MCF 10A (cell line): ENCODE measurements around the gene ACYP2. TPM values are rescaled to one million over a fixed set of nuclear protein-coding genes. Genes with fewer than 3 reads are reported as not detected.

Source experiments
- BruUV-seq: library from RNA; stranded (reverse); fragments of 400-500 nt; replicated peaks from 2 replicates; lab custom pipeline; 2021; lab: Mats Ljungman, UMichigan
- CTCF ChIA-PET: fragments of 300-600 bp; sonication (Branson Sonifier 250); formaldehyde crosslinking; extraction: SDS; loops from one replicate; lab custom pipeline; 2021; ENCODE audit warnings: antibody characterized with exemption, inconsistent platforms; lab: Yijun Ruan, JAX
- POLR2A ChIA-PET: fragments of 300-600, 350-650 bp; sonication (Branson Sonifier 250); formaldehyde crosslinking; extraction: SDS; loops from one replicate; lab custom pipeline; 2020; ENCODE audit warnings: antibody characterized with exemption, inconsistent platforms; lab: Yijun Ruan, JAX
- DNase-seq: peaks from one replicate; pipeline ENCODE4 v3.0.0-alpha.2; 2018; ENCODE audit not compliant: unreplicated experiment
- H3K27ac Mint-ChIP-seq: one replicate; pipeline ENCODE4 v1.8.0; 2022; ENCODE audit warnings: mild to moderate bottlenecking, low read depth, mixed read lengths; ENCODE audit not compliant: unreplicated experiment
- H3K27me3 Mint-ChIP-seq: one replicate; pipeline ENCODE4 v1.8.0; 2022; ENCODE audit warnings: mixed read lengths; ENCODE audit not compliant: insufficient read depth, unreplicated experiment
- H3K36me3 Mint-ChIP-seq: one replicate; pipeline ENCODE4 v1.8.0; 2022; ENCODE audit warnings: mild to moderate bottlenecking, moderate library complexity, mixed read lengths; ENCODE audit not compliant: insufficient read depth, unreplicated experiment
- H3K4me1 Mint-ChIP-seq: one replicate; pipeline ENCODE4 v1.8.0; 2022; ENCODE audit warnings: mixed read lengths; ENCODE audit not compliant: insufficient read depth, unreplicated experiment
- H3K4me3 Mint-ChIP-seq: one replicate; pipeline ENCODE4 v1.8.0; 2022; ENCODE audit warnings: mild to moderate bottlenecking, moderate library complexity, mixed read lengths; ENCODE audit not compliant: unreplicated experiment
- H3K9me3 Mint-ChIP-seq: one replicate; pipeline ENCODE4 v1.8.0; 2022; ENCODE audit warnings: mixed read lengths; ENCODE audit not compliant: unreplicated experiment
- intact Hi-C: fragments of 100-400 bp; cut with micrococcal nuclease; formaldehyde crosslinking; loops from 2 replicates; pipeline ENCODE4 v1.14.1; 2022
- total RNA-seq: library from RNA; stranded (reverse); gene quantifications from 2 replicates; pipeline ENCODE4 v1.2.3, GENCODE V29; 2022
- TF ChIP-seq, protein P1 (sequence below): fragments of 200-600 bp; IDR thresholded peaks from one replicate; pipeline ENCODE4 v1.8.0; 2022; ENCODE audit warnings: antibody characterized with exemption, mild to moderate bottlenecking; ENCODE audit not compliant: unreplicated experiment

ACYP2 gene
- total RNA-seq, 1 experiment from 2014 or later = 14.3 TPM

DNA sequence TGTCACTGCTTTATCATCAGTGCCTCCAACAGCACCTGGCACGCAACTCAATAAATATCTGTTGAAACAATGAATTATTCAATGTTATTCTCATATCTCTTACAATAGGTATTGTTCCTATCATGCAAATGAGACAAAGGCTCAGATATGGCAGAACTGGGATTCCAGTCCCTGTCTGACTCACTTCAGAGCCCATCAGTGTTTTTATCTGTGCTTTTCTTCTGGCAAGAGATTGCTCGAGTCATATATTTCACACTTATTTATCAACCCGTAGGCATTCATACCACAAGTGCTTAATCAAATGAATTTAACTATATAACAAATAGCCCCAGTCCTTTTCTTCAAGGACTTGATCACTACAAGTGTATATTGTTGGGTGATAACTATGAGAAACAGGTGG is 217.0 kb downstream of the ACYP2 start:
- no TSS peak for BruUV-seq
- no peaks in the 10 kb centered on the region for H3K36me3 Mint-ChIP-seq
- CTCF ChIA-PET = no interaction called here
- H3K4me3 Mint-ChIP-seq = no peak overlapping the region
- no peaks in the 10 kb centered on the region for H3K27me3 Mint-ChIP-seq
- no peak overlapping the region for H3K27ac Mint-ChIP-seq
- H3K4me1 Mint-ChIP-seq = peaks cover 13% of the 10 kb centered on the region
- TF ChIP-seq, protein P1, sequence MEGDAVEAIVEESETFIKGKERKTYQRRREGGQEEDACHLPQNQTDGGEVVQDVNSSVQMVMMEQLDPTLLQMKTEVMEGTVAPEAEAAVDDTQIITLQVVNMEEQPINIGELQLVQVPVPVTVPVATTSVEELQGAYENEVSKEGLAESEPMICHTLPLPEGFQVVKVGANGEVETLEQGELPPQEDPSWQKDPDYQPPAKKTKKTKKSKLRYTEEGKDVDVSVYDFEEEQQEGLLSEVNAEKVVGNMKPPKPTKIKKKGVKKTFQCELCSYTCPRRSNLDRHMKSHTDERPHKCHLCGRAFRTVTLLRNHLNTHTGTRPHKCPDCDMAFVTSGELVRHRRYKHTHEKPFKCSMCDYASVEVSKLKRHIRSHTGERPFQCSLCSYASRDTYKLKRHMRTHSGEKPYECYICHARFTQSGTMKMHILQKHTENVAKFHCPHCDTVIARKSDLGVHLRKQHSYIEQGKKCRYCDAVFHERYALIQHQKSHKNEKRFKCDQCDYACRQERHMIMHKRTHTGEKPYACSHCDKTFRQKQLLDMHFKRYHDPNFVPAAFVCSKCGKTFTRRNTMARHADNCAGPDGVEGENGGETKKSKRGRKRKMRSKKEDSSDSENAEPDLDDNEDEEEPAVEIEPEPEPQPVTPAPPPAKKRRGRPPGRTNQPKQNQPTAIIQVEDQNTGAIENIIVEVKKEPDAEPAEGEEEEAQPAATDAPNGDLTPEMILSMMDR = no peak
- H3K9me3 Mint-ChIP-seq = no peaks in the 10 kb centered on the region
- POLR2A ChIA-PET = interaction anchor here (1.0 kb wide), 1 partner anchor 12 kb away, joined by 4 read pairs; no protein-coding TSS in a partner anchor
- intact Hi-C loops = loop anchor here (10.0 kb wide), 1 partner anchor 218 kb away; the partner anchor contains the start of gene ACYP2
- DNase-seq = no peak

GRCh38 chr2:54336136-54336976 is 220.9 kb downstream of the ACYP2 start:
- H3K36me3 Mint-ChIP-seq = no peaks in the 10 kb centered on the region
- no peaks in the 10 kb centered on the region for H3K27me3 Mint-ChIP-seq
- DNase-seq = no peak
- H3K4me3 Mint-ChIP-seq = no peak overlapping the region
- ChIA-PET CTCF (interaction anchor here (0.6 kb wide), 3 partner anchors 14 to 41 kb away, joined by 3 read pairs; no protein-coding TSS in a partner anchor), POLR2A (interaction anchor here (1.5 kb wide), 1 partner anchor 386 kb away, joined by 4 read pairs; no protein-coding TSS in a partner anchor)
- no peak overlapping the region for H3K27ac Mint-ChIP-seq
- TF ChIP-seq, protein P1 = no peak
- H3K4me1 Mint-ChIP-seq = peaks cover 2% of the 10 kb centered on the region
- H3K9me3 Mint-ChIP-seq = no peaks in the 10 kb centered on the region
- intact Hi-C loops = loop anchor here (10.0 kb wide), 1 partner anchor 222 kb away; the partner anchor contains the start of gene ACYP2
- no TSS peak for BruUV-seq

GRCh38 chr2:54336977-54337255 is 221.5 kb downstream of the ACYP2 start:
- CTCF ChIA-PET = interaction anchor here (0.6 kb wide), 2 partner anchors 13 to 19 kb away, joined by 3 read pairs; no protein-coding TSS in a partner anchor
- POLR2A ChIA-PET = interaction anchor here (1.5 kb wide), 1 partner anchor 386 kb away, joined by 4 read pairs; no protein-coding TSS in a partner anchor
- intact Hi-C loops = loop anchor here (10.0 kb wide), 1 partner anchor 222 kb away; the partner anchor contains the start of gene ACYP2

More at GRCh38 chr2:54336977-54337255, 221.5 kb downstream of the ACYP2 start:
- no peak overlapping the region for H3K27ac Mint-ChIP-seq
- H3K36me3 Mint-ChIP-seq = no peaks in the 10 kb centered on the region
- no peaks in the 10 kb centered on the region for H3K4me1 Mint-ChIP-seq
- TF ChIP-seq, protein P1 = no peak
- no TSS peak for BruUV-seq
- H3K4me3 Mint-ChIP-seq = no peak overlapping the region
- DNase-seq = no peak
- H3K9me3 Mint-ChIP-seq = no peaks in the 10 kb centered on the region
- H3K27me3 Mint-ChIP-seq = peaks cover 5% of the 10 kb centered on the region
